H1 (cell line): Measurements from ENCODE around the gene ULBP1. TPM values are rescaled to one million over a fixed set of nuclear protein-coding genes. Genes with fewer than 3 reads are reported as not detected.

ENCODE experiments used
- CTCF ChIA-PET: fragments of 300-600 bp; sonication (Branson Sonifier 250); formaldehyde crosslinking; loops from one replicate; lab custom pipeline; 2021; ENCODE audit not compliant: partially characterized antibody; lab: Charles Lee
- POLR2A ChIA-PET: fragments of 300-600 bp; sonication (Branson Sonifier 250); formaldehyde crosslinking; loops from one replicate; lab custom pipeline; 2021; ENCODE audit warnings: inconsistent platforms; ENCODE audit not compliant: partially characterized antibody; lab: Charles Lee
- DNase-seq, 2 experiments: peaks; one replicate each; pipeline versions ENCODE4 v3.0.0 to v3.0.0-alpha.2; 2010 to 2022; ENCODE audit warnings: low spot score in 2 of 2, low read depth in 1 of 2, mixed read lengths in 1 of 2
- FAIRE-seq: peaks from 2 replicates; lab custom pipeline; 2011; peaks lifted over from hg19 to GRCh38; lab: Jason Lieb, UNC
- H2AFZ ChIP-seq: 2 replicates; pipeline ENCODE4 v1.8.1; 2012; ENCODE audit warnings: low read length, inconsistent platforms
- H2AK5ac ChIP-seq: 2 replicates; pipeline ENCODE4 v1.6.1; 2013; ENCODE audit warnings: low read depth, low read length
- H2BK120ac ChIP-seq: replicated peaks from 2 replicates; pipeline ENCODE3; 2013; ENCODE audit warnings: low read depth, low read length, inconsistent platforms
- H2BK12ac ChIP-seq: 2 replicates; pipeline ENCODE4 v1.6.1; 2013; ENCODE audit warnings: low read depth, low read length
- H2BK15ac ChIP-seq: 2 replicates; pipeline ENCODE4 v1.6.1; 2013; ENCODE audit warnings: low read length
- H2BK20ac ChIP-seq: 2 replicates; pipeline ENCODE4 v1.6.1; 2013; ENCODE audit warnings: low read length
- H2BK5ac ChIP-seq: 2 replicates; pipeline ENCODE4 v1.6.1; 2013; ENCODE audit warnings: low read depth, low read length
- H3K14ac ChIP-seq: 2 replicates; pipeline ENCODE4 v1.6.1; 2013; ENCODE audit warnings: inconsistent platforms; ENCODE audit not compliant: insufficient read length
- H3K18ac ChIP-seq: 2 replicates; pipeline ENCODE4 v1.6.1; 2013; ENCODE audit warnings: low read length; ENCODE audit errors: extremely low read depth
- H3K23ac ChIP-seq: 2 replicates; pipeline ENCODE4 v1.6.1; 2013; ENCODE audit warnings: inconsistent platforms; ENCODE audit not compliant: insufficient read length
- H3K23me2 ChIP-seq: 2 replicates; pipeline ENCODE4 v1.6.1; 2013; ENCODE audit warnings: low read depth, low read length
- H3K27ac ChIP-seq: 2 replicates; pipeline ENCODE4 v1.6.1; 2011; ENCODE audit warnings: low read depth, low read length, inconsistent platforms
- H3K27me3 ChIP-seq, 4 experiments: replicated peaks in 1 of 4; 1 replicate in 1 of 4; 2 replicates in 3 of 4; pipeline versions ENCODE4 v1.6.1 to v1.8.1; 2011 to 2013; ENCODE audit warnings: low read length in 3 of 4, mild to moderate bottlenecking in 3 of 4, inconsistent platforms in 2 of 4, mixed read lengths in 2 of 4, moderate library complexity in 1 of 4; ENCODE audit not compliant: control insufficient read depth in 3 of 4, insufficient read depth in 3 of 4; ENCODE audit errors: extremely low read depth in 1 of 4
- H3K36me3 ChIP-seq, 4 experiments: 2 replicates each; pipeline versions ENCODE4 v1.6.1 to v1.8.1; 2011 to 2013; ENCODE audit warnings: mild to moderate bottlenecking in 4 of 4, low read length in 3 of 4, moderate library complexity in 2 of 4, control low read depth in 1 of 4, inconsistent platforms in 1 of 4; ENCODE audit not compliant: insufficient read depth in 4 of 4, control insufficient read depth in 2 of 4
- H3K4ac ChIP-seq: replicated peaks from 2 replicates; pipeline ENCODE3; 2013; ENCODE audit warnings: low read length, low read depth, mixed read lengths, inconsistent platforms; ENCODE audit not compliant: insufficient read length
- H3K4me1 ChIP-seq, 4 experiments: replicated peaks in 1 of 4; 1 replicate in 1 of 4; 2 replicates in 3 of 4; pipeline versions ENCODE4 v1.6.1 to v1.8.1; 2011 to 2013; ENCODE audit warnings: low read length in 3 of 4, inconsistent platforms in 2 of 4, mixed read lengths in 1 of 4; ENCODE audit not compliant: insufficient read depth in 4 of 4, control insufficient read depth in 3 of 4
- H3K4me2 ChIP-seq, 2 experiments: 2 replicates each; pipeline versions ENCODE4 v1.6.1 to v1.8.1; 2011 to 2013; ENCODE audit warnings: low read depth in 2 of 2, low read length in 2 of 2, control low read depth in 1 of 2, inconsistent platforms in 1 of 2, mild to moderate bottlenecking in 1 of 2; ENCODE audit not compliant: insufficient read depth in 1 of 2
- H3K4me3 ChIP-seq, 4 experiments: fragments of 200-600, 300-600 bp in 1 of 4; sonication (generic), shearing (Covaris generic), sonication (Bioruptor Twin) in 1 of 4; 2 replicates each; pipeline versions ENCODE4 v1.5.1 to v1.8.1; 2011 to 2016; ENCODE audit warnings: low read length in 4 of 4, low read depth in 3 of 4, control low read depth in 2 of 4, inconsistent platforms in 2 of 4, mild to moderate bottlenecking in 2 of 4, mixed read lengths in 1 of 4, moderate library complexity in 1 of 4; ENCODE audit not compliant: insufficient read depth in 2 of 4; ENCODE audit errors: extremely low read depth in 1 of 4
- H3K56ac ChIP-seq: replicated peaks from 2 replicates; pipeline ENCODE3; 2013; ENCODE audit warnings: low read depth, mild to moderate bottlenecking, mixed read lengths, low read length, inconsistent platforms; ENCODE audit not compliant: insufficient read length
- H3K79me1 ChIP-seq: 2 replicates; pipeline ENCODE4 v1.6.1; 2013; ENCODE audit warnings: low read depth, low read length, control low read depth
- H3K79me2 ChIP-seq, 2 experiments: 2 replicates each; pipeline versions ENCODE4 v1.6.1 to v1.8.1; 2012 to 2013; ENCODE audit warnings: low read length in 2 of 2, mild to moderate bottlenecking in 2 of 2, inconsistent platforms in 1 of 2; ENCODE audit not compliant: insufficient read depth in 2 of 2, control insufficient read depth in 1 of 2
- H3K9ac ChIP-seq, 4 experiments: replicated peaks in 1 of 4; 1 replicate in 1 of 4; 2 replicates in 3 of 4; pipeline versions ENCODE4 v1.6.1 to v1.8.1; 2011 to 2013; ENCODE audit warnings: low read depth in 3 of 4, low read length in 3 of 4, control low read depth in 2 of 4, mild to moderate bottlenecking in 2 of 4, moderate library complexity in 2 of 4, inconsistent platforms in 1 of 4; ENCODE audit errors: extremely low read depth in 1 of 4
- H3K9me3 ChIP-seq, 2 experiments: 2 replicates each; pipeline versions ENCODE4 v1.6.1 to v1.8.1; 2012 to 2013; ENCODE audit warnings: mild to moderate bottlenecking in 2 of 2, moderate library complexity in 2 of 2, control low read depth in 1 of 2, inconsistent platforms in 1 of 2, low read depth in 1 of 2, low read length in 1 of 2, mixed read lengths in 1 of 2; ENCODE audit not compliant: insufficient read depth in 2 of 2
- H4K20me1 ChIP-seq, 2 experiments: replicated peaks in 1 of 2; 2 replicates each; pipeline versions ENCODE3 to v1.8.1; 2011 to 2013; ENCODE audit warnings: inconsistent platforms in 2 of 2, low read length in 2 of 2, mild to moderate bottlenecking in 1 of 2; ENCODE audit not compliant: insufficient read depth in 2 of 2, control insufficient read depth in 1 of 2
- H4K5ac ChIP-seq: 2 replicates; pipeline ENCODE4 v1.6.1; 2013; ENCODE audit warnings: low read length, low read depth, mixed read lengths, inconsistent platforms; ENCODE audit not compliant: insufficient read length
- H4K8ac ChIP-seq: 2 replicates; pipeline ENCODE4 v1.8.0; 2013; ENCODE audit warnings: mild to moderate bottlenecking, moderate library complexity, low read length, inconsistent platforms; ENCODE audit not compliant: insufficient read depth; ENCODE audit errors: extremely low read depth
- H4K91ac ChIP-seq: replicated peaks from 2 replicates; pipeline ENCODE3; 2013; ENCODE audit warnings: low read length, mixed read lengths, inconsistent platforms; ENCODE audit not compliant: insufficient read length
- CREB1 ChIP-seq: IDR thresholded peaks from 2 replicates; pipeline ENCODE4 v1.6.1; 2012; ENCODE audit warnings: inconsistent platforms
- EP300 ChIP-seq, 2 experiments: IDR thresholded peaks; 1 replicate in 1 of 2; 2 replicates in 1 of 2; pipeline ENCODE4 v1.6.1; 2011 to 2012; ENCODE audit warnings: low read depth in 2 of 2, low read length in 2 of 2, mild to moderate bottlenecking in 2 of 2, borderline replicate concordance in 1 of 2, inconsistent platforms in 1 of 2, moderate library complexity in 1 of 2
- KDM4A ChIP-seq: IDR thresholded peaks from one replicate; pipeline ENCODE4 v1.7.1; 2012; ENCODE audit warnings: low read depth, mild to moderate bottlenecking, moderate library complexity, low read length, inconsistent platforms; ENCODE audit not compliant: severe bottlenecking
- PHF8 ChIP-seq: fragments of 200-600 bp; sonication (generic); conservative IDR thresholded peaks from 2 replicates; pipeline ENCODE4 v1.7.1; 2012; ENCODE audit warnings: low read depth, mild to moderate bottlenecking, inconsistent platforms, low read length, moderate library complexity
- WGBS, 2 experiments: shearing (Covaris generic) in 1 of 2; methylation state at CpG; one replicate each; pipeline versions ENCODE4 v1.1.6 to v1.1.7; 2013 to 2015; ENCODE audit warnings: low lambda C conversion rate in 2 of 2, mixed read lengths in 2 of 2, inconsistent platforms in 1 of 2, low coverage in 1 of 2, missing lambda C conversion rate in 1 of 2; ENCODE audit not compliant: insufficient replicate concordance in 2 of 2, insufficient coverage in 1 of 2, insufficient read length in 1 of 2; ENCODE audit errors: extremely low coverage in 1 of 2, missing lambda C conversion rate in 1 of 2; 5-methylcytosine and 5-hydroxymethylcytosine counted together
- polyA plus RNA-seq, 7 experiments: library from polyadenylated mRNA; depleted of rRNA in 3 of 7; stranded (reverse) in 5 of 7; unstranded in 2 of 7; fragments of >200 nt in 5 of 7; fragments of 200-250 nt in 2 of 7; gene quantifications; 1 replicate in 5 of 7; 2 replicates in 1 of 7; 4 replicates in 1 of 7; pipeline versions ENCODE4 v1.2.1 to v1.2.3, GENCODE V29; 2011 to 2013; ENCODE audit warnings: missing spikeins in 2 of 7, mixed read lengths in 2 of 7
- total RNA-seq: library from RNA; stranded (reverse); fragmentation: NEBNext Ultra II Directional; extraction: Animal tissue kit (Norgen Biotek cat#: 25700); gene quantifications from 2 replicates; pipeline ENCODE4 v1.2.1, GENCODE V29; 2021
- TF ChIP-seq, protein P1 (sequence below): IDR thresholded peaks from 2 replicates; pipeline ENCODE4 v1.6.1; 2012; ENCODE audit warnings: inconsistent platforms

The ULBP1 gene
- total and polyA plus RNA-seq, 2 of the 8 experiments (the other 6 are each of a cell fraction or from before 2014, with no cell fraction given), result 0.32 to 0.60 TPM

DNA sequence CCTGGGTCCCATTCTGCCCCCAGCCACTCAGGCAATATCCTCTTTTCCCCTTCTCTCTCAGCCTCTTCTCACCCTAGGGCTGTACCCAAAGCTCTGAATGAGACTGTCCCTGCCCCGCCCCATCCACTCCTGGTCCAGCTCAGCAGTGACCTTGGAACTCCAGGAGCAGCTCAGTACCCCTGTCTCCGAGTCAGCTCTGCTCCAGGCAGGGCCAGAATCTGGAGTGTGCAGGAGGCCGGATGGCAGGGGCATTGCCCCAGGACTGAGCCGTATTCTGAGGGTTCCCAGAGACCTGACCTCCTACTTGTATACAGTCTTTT lies 38.9 kb upstream of the ULBP1 start:
- H3K56ac ChIP-seq, result no peak overlapping the region
- no peak overlapping the region for H3K9ac ChIP-seq
- peak overlapping the region in 1 of 2 experiments; percentile 6; a peak in 1 of 4 replicates for H3K4me2 ChIP-seq
- no peak overlapping the region for H3K23ac ChIP-seq
- H4K5ac ChIP-seq, result no peak overlapping the region
- no peak overlapping the region for H2BK20ac ChIP-seq
- no peaks in the 10 kb centered on the region for H3K79me2 ChIP-seq
- H4K20me1 ChIP-seq, result peaks cover 3 to 4% of the 10 kb centered on the region in 2 experiments
- no peak overlapping the region for H2BK120ac ChIP-seq
- no peak overlapping the region for H2BK5ac ChIP-seq
- no peak overlapping the region for H3K4me3 ChIP-seq
- POLR2A ChIA-PET, result no interaction called here
- H3K18ac ChIP-seq, result no peak overlapping the region
- H4K8ac ChIP-seq, result no peak overlapping the region
- H3K79me1 ChIP-seq, result no peaks in the 10 kb centered on the region
- no peak overlapping the region for H4K91ac ChIP-seq
- H2AFZ ChIP-seq, result no peak overlapping the region
- no peak overlapping the region for H3K4ac ChIP-seq
- H3K27me3 ChIP-seq, result peaks cover 39 to 62% (median 59%) of the 10 kb centered on the region in 4 experiments
- no peak overlapping the region for H2BK12ac ChIP-seq
- no peak overlapping the region for H2BK15ac ChIP-seq
- CTCF ChIA-PET, result interaction anchor here (0.5 to 2.5 kb wide), 19 partner anchors 9 to 292 kb away, joined by 3 to 27 read pairs (median 4); partner anchors contain the start of gene ULBP1
- WGBS, 2 experiments, result 73% methylated on average over 4 of the region's 4 CpGs; no CpG with 5 or more reads in 1 of the 2 experiments
- peaks cover 12% of the 10 kb centered on the region; the same call in 1 of the 2 replicates for H3K23me2 ChIP-seq
- no peak for FAIRE-seq
- peaks cover 0 to 5% (median 0%) of the 10 kb centered on the region in 4 experiments; a peak in 2 of 7 replicates for H3K4me1 ChIP-seq
- no peak for DNase-seq
- no peak overlapping the region for H3K14ac ChIP-seq
- no peaks in the 10 kb centered on the region; a peak in 1 of 4 replicates for H3K9me3 ChIP-seq
- TF ChIP-seq KDM4A (no peak), EP300 (IDR thresholded peaks at IDR 0.05; ENCODE audit: borderline replicate concordance in 1 of 2, low read depth in 2 of 2, low read length in 2 of 2) (no peak), CREB1 (no peak), PHF8 (no peak)
- TF ChIP-seq, protein P1, sequence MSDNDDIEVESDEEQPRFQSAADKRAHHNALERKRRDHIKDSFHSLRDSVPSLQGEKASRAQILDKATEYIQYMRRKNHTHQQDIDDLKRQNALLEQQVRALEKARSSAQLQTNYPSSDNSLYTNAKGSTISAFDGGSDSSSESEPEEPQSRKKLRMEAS, result no peak
- H3K27ac ChIP-seq, result no peak overlapping the region
- H2AK5ac ChIP-seq, result no peak overlapping the region
- H3K36me3 ChIP-seq, result peaks cover 0 to 3% (median 0%) of the 10 kb centered on the region in 4 experiments; a peak in 1 of 8 replicates
